GM12878 (cell line): ENCODE data around the gene FOXP4. TPM values are rescaled to one million over a fixed set of nuclear protein-coding genes. Genes with fewer than 3 reads are reported as not detected.
A peak's percentile ranks its signal among the peaks of the same experiment; 100 is the strongest.

Experiments used
- ATAC-seq: fragments of 200-7000 bp; cut with Tn5 transposase; 3 replicates; pipeline ENCODE4 v1.9.1; 2020; ENCODE audit warnings: mild to moderate bottlenecking, moderate library complexity
- BruUV-seq: library from RNA; stranded (reverse); fragments of 400-500 nt; replicated peaks from 2 replicates; lab custom pipeline; 2021; lab: Mats Ljungman, UMichigan
- CTCF ChIA-PET: fragments of 300-600 bp; sonication (Branson Sonifier 250); formaldehyde crosslinking; extraction: SDS; loops from one replicate; lab custom pipeline; 2021; ENCODE audit warnings: inconsistent platforms; lab: Yijun Ruan, JAX
- POLR2A ChIA-PET: fragments of 350-600 bp; formaldehyde crosslinking; extraction: SDS; loops from one replicate; lab custom pipeline; 2021; ENCODE audit warnings: inconsistent platforms; lab: Charles Lee
- RAD21 ChIA-PET: fragments of 300-600 bp; sonication (Branson Sonifier 250); formaldehyde crosslinking; loops from one replicate; lab custom pipeline; 2023; ENCODE audit warnings: antibody characterized with exemption; ENCODE audit not compliant: unreplicated experiment; lab: Charles Lee
- SMC1A ChIA-PET: fragments of 300-600 bp; sonication (Branson Sonifier 250); formaldehyde crosslinking; loops from one replicate; lab custom pipeline; 2023; ENCODE audit not compliant: unreplicated experiment, uncharacterized antibody; lab: Charles Lee
- DNase-seq: peaks from one replicate; pipeline ENCODE4 v3.0.0-alpha.2; 2011; ENCODE audit warnings: low read depth, low spot score
- FAIRE-seq: peaks from 3 replicates; lab custom pipeline; 2011; peaks lifted over from hg19 to GRCh38; lab: Jason Lieb, UNC
- H2AFZ ChIP-seq: 2 replicates; pipeline ENCODE4 v1.6.0; 2011; ENCODE audit warnings: low read depth, low read length, control low read depth; ENCODE audit not compliant: control insufficient read depth
- H3K27ac ChIP-seq: 2 replicates; pipeline ENCODE4 v1.5.1; 2011; ENCODE audit warnings: control low read depth; ENCODE audit not compliant: control insufficient read depth, insufficient read depth
- H3K27me3 ChIP-seq, 2 experiments: replicated peaks in 1 of 2; 2 replicates each; pipeline versions ENCODE4 v1.6.0 to v1.6.1; 2011; ENCODE audit warnings: low read length in 1 of 2; ENCODE audit not compliant: control insufficient read depth in 2 of 2, insufficient read depth in 2 of 2
- H3K36me3 ChIP-seq, 2 experiments: 2 replicates each; pipeline ENCODE4 v1.5.1; 2011; ENCODE audit warnings: low read length in 1 of 2; ENCODE audit not compliant: control insufficient read depth in 2 of 2, insufficient read depth in 2 of 2
- H3K4me1 ChIP-seq: 2 replicates; pipeline ENCODE4 v1.6.1; 2011; ENCODE audit warnings: mild to moderate bottlenecking, low read length, moderate library complexity, mixed read lengths; ENCODE audit not compliant: control insufficient read depth, insufficient read depth
- H3K4me2 ChIP-seq: 2 replicates; pipeline ENCODE4 v1.6.0; 2011; ENCODE audit warnings: control low read depth; ENCODE audit not compliant: control insufficient read depth, insufficient read depth
- H3K4me3 ChIP-seq: fragments of 200-600 bp; sonication (generic); 2 replicates; pipeline ENCODE4 v1.5.1; 2016
- H3K79me2 ChIP-seq: 2 replicates; pipeline ENCODE4 v1.6.0; 2011; ENCODE audit warnings: low read length; ENCODE audit not compliant: control insufficient read depth, insufficient read depth
- H3K9ac ChIP-seq: 2 replicates; pipeline ENCODE4 v1.8.0; 2011; ENCODE audit warnings: low read length, control low read depth, mixed read lengths; ENCODE audit not compliant: control insufficient read depth, insufficient read depth
- H3K9me3 ChIP-seq: replicated peaks from 3 replicates; pipeline ENCODE4 v1.5.1; 2011; ENCODE audit warnings: mild to moderate bottlenecking, low read length; ENCODE audit not compliant: control insufficient read depth, insufficient read depth
- H4K20me1 ChIP-seq: 2 replicates; pipeline ENCODE4 v1.6.0; 2011; ENCODE audit not compliant: control insufficient read depth, insufficient read depth
- ATF7 ChIP-seq: fragments of 450-650 bp; IDR thresholded peaks from 2 replicates; pipeline ENCODE4 v1.6.1; 2016; ENCODE audit warnings: low read depth, mild to moderate bottlenecking
- CBX3 ChIP-seq: fragments of 200-600 bp; sonication (generic); IDR thresholded peaks from 2 replicates; pipeline ENCODE4 v1.6.1; 2016; ENCODE audit warnings: low read depth, borderline replicate concordance
- ETV6 ChIP-seq, 2 experiments: fragments of 450-650 bp in 1 of 2; IDR thresholded peaks in 1 of 2; conservative IDR thresholded peaks in 1 of 2; 2 replicates each; pipeline ENCODE4 v1.6.1; 2014; ENCODE audit warnings: antibody characterized with exemption in 1 of 2, borderline replicate concordance in 1 of 2, low read depth in 1 of 2, mild to moderate bottlenecking in 1 of 2, moderate library complexity in 1 of 2
- GABPA ChIP-seq: IDR thresholded peaks from 2 replicates; pipeline ENCODE4 v1.6.1; 2014; ENCODE audit warnings: antibody characterized with exemption, low read depth, mild to moderate bottlenecking, inconsistent platforms
- LARP7 ChIP-seq: fragments of 450-650 bp; IDR thresholded peaks from 2 replicates; pipeline ENCODE4 v1.6.1; 2017; ENCODE audit warnings: mild to moderate bottlenecking
- MYB ChIP-seq: fragments of 150-350 bp; IDR thresholded peaks from 2 replicates; pipeline ENCODE4 v1.6.1; 2014; ENCODE audit warnings: mild to moderate bottlenecking, low read depth, low read length, borderline replicate concordance
- RB1 ChIP-seq: fragments of 450-650 bp; formaldehyde crosslinking; IDR thresholded peaks from 2 replicates; pipeline ENCODE4 v1.6.1; 2017; ENCODE audit warnings: mild to moderate bottlenecking, borderline replicate concordance
- SMAD1 ChIP-seq: fragments of 450-650 bp; IDR thresholded peaks from 2 replicates; pipeline ENCODE4 v1.6.1; 2018; ENCODE audit warnings: mild to moderate bottlenecking, low read depth; ENCODE audit not compliant: partially characterized antibody
- SRF ChIP-seq, 2 experiments: IDR thresholded peaks; 2 replicates each; pipeline ENCODE4 v1.6.1; 2011; ENCODE audit warnings: low read depth in 2 of 2, low read length in 2 of 2, mild to moderate bottlenecking in 1 of 2, moderate library complexity in 1 of 2
- YY1 ChIP-seq: IDR thresholded peaks from 2 replicates; pipeline ENCODE4 v1.6.1; 2011; ENCODE audit warnings: low read depth, mild to moderate bottlenecking, low read length
- ZBTB40 ChIP-seq: fragments of 450-650 bp; IDR thresholded peaks from 2 replicates; pipeline ENCODE4 v1.6.1; 2016; ENCODE audit warnings: mild to moderate bottlenecking, moderate library complexity, borderline replicate concordance
- WGBS: methylation state at CpG from one replicate; pipeline ENCODE4 v1.1.6; 2016; ENCODE audit warnings: low lambda C conversion rate; ENCODE audit not compliant: insufficient replicate concordance, insufficient coverage; ENCODE audit errors: missing lambda C conversion rate; 5-methylcytosine and 5-hydroxymethylcytosine counted together
- in situ Hi-C: fragments of 300-500 bp; cut with MboI; formaldehyde crosslinking; loops from 9 replicates; pipeline ENCODE4 v1.14.3; 2018; ENCODE audit warnings: mixed read lengths
- intact Hi-C: fragments of 100-400 bp; cut with micrococcal nuclease; formaldehyde crosslinking; loops from one replicate; pipeline ENCODE4 v1.14.2; 2022; ENCODE audit not compliant: unreplicated experiment
- polyA plus RNA-seq, 11 experiments: library from polyadenylated mRNA; depleted of rRNA in 4 of 11; unstranded in 6 of 11; stranded (reverse) in 5 of 11; fragments of >200 nt; fragmentation: Nextera tagmentation in 4 of 11; fragmentation: Illumina TruSeq in 1 of 11; extraction: Ambion mirVana in 4 of 11; extraction: Trizol in 1 of 11; gene quantifications; 1 replicate in 1 of 11; 2 replicates in 10 of 11; pipeline versions ENCODE4 v1.2.1 to v1.2.3, GENCODE V29; 2011 to 2016; ENCODE audit warnings: inconsistent platforms in 2 of 11, missing spikeins in 2 of 11, low read depth in 1 of 11
- total RNA-seq, 4 experiments: library from RNA; depleted of rRNA in 3 of 4; stranded (reverse); fragments of >200 nt in 3 of 4; fragmentation: Illumina TruSeq in 1 of 4; extraction: Trizol in 1 of 4; gene quantifications; 2 replicates each; pipeline versions ENCODE4 v1.2.1 to v1.2.3, GENCODE V29; 2013 to 2021
- TF ChIP-seq, protein P1 (sequence below): fragments of 450-650 bp; IDR thresholded peaks from 2 replicates; pipeline ENCODE4 v1.6.1; 2017; ENCODE audit warnings: mild to moderate bottlenecking, moderate library complexity

Gene FOXP4
- total and polyA plus RNA-seq, 10 of the 15 experiments (the other 5 are each of a cell fraction or from before 2014, with no cell fraction given) = 0.31 to 46.1 (median 2.3) TPM

DNA sequence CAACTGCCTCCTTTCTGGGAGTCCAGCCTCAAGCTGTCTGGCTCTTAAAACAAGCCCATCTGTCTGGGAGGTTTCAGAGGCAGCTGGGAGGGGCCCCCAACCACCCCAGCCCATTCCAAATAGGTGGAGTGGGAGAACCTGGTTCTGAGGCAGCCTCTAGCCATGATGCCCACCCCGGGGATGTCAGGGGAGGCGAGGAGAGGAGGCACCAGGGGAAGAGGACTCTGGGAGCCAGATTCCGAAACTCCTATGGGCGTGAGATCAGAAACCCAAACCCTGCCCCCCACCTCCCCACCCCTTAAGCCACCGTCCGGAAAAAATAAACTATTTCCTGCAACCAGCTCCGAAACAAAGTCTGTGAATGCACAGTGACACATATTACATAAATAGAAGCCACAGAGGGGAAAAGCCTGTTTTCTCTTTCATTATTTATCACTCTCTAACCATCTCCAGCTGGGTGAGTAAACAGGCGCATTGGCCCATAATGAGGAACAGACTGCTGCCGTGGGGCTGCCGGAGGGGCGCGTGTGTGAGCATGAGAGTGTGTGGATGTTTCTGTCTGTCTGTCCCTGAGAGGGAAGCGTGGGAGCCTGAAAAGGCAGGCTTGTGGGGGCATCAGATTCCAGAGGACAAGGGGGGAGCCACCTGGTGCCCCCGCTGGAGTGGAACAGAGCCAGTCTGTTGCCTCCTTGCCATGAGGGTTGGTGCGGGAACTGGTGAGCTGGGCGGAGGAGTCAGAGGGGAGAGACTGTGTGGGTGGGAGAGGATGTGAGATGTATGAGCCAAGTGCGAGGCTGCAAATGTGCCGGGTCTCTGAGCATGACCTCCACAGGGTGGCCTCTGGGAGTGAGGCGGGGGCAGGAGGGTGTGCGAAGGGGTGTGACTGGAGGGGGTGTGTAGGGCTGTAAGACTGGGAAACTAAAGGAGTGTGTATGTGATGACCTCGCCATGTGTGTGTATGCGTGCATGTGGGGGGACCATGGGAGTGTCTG is 14.3 kb upstream of the FOXP4 start:
- RAD21 ChIA-PET = interaction anchor here (0.7 to 1.9 kb wide), 14 partner anchors 9 to 331 kb away, joined by 3 to 10 read pairs (median 4); partner anchors contain the start of genes NCR2 and TREML2
- H3K9ac ChIP-seq = peak overlapping the region; percentile 65
- H2AFZ ChIP-seq = peak overlapping the region; percentile 79
- POLR2A ChIA-PET = interaction anchor here (0.6 to 1.6 kb wide), 12 partner anchors 8 to 223 kb away, joined by 3 to 8 read pairs (median 4); no protein-coding TSS in a partner anchor
- peak overlapping the region; percentile 98 for H3K4me2 ChIP-seq
- no peaks in the 10 kb centered on the region for H4K20me1 ChIP-seq
- DNase-seq (peak; percentile 92), ATAC-seq (peak; percentile 90), FAIRE-seq (peak; percentile 86)
- H3K36me3 ChIP-seq = no peaks in the 10 kb centered on the region
- H3K4me1 ChIP-seq = peaks cover 34% of the 10 kb centered on the region
- 0 out of 4 replicates have a peak, but pooled peaks cover 0 to 2% of the 10 kb centered on the region in 2 experiments for H3K27me3 ChIP-seq
- H3K4me3 ChIP-seq = peak overlapping the region; percentile 33; the same call in 1 of the 2 replicates
- CTCF ChIA-PET = interaction anchor here (0.9 to 1.5 kb wide), 6 partner anchors 9 to 164 kb away, joined by 3 to 4 read pairs (median 3); no protein-coding TSS in a partner anchor
- in situ Hi-C loops (no loop called here), intact Hi-C loops (loop anchor here (1.0 to 5.0 kb wide), 5 partner anchors 13 to 60 kb away; no protein-coding TSS in a partner anchor)
- no peaks in the 10 kb centered on the region for H3K79me2 ChIP-seq
- no TSS peak for BruUV-seq
- under 1% methylated on average over 18 of the region's 22 CpGs for WGBS
- H3K9me3 ChIP-seq = no peaks in the 10 kb centered on the region
- SMC1A ChIA-PET = interaction anchor here (0.6 to 2.7 kb wide), 17 partner anchors 12 to 198 kb away, joined by 3 to 16 read pairs (median 3); no protein-coding TSS in a partner anchor
- peak overlapping the region; percentile 93 for H3K27ac ChIP-seq
- TF ChIP-seq MYB (peak; percentile 38; the same call in 1 of the 2 replicates), SRF (IDR thresholded peaks at IDR 0.05; ENCODE audit: low read depth in 2 of 2, low read length in 2 of 2) (peak in 1 of 2 experiments; percentile 72; a peak in 2 of 4 replicates), YY1 (0 out of 2 replicates have a peak, but pooled peaks have one; percentile 14), ATF7 (peak; percentile 94), GABPA (peak; percentile 71; the same call in 1 of the 2 replicates), RB1 (peak; percentile 87; the same call in 1 of the 2 replicates), ETV6 (conservative IDR thresholded peaks at IDR 0.05 in 1 of 2, IDR thresholded peaks at IDR 0.05 in 1 of 2; ENCODE audit: borderline replicate concordance in 1 of 2, low read depth in 1 of 2) (peak in 1 of 2 experiments; percentile 94; a peak in 2 of 4 replicates), LARP7 (peak; percentile 88), ZBTB40 (0 out of 2 replicates have a peak, but pooled peaks have one; percentile 7), SMAD1 (peak; percentile 58), CBX3 (no peak)
- TF ChIP-seq, protein P1, sequence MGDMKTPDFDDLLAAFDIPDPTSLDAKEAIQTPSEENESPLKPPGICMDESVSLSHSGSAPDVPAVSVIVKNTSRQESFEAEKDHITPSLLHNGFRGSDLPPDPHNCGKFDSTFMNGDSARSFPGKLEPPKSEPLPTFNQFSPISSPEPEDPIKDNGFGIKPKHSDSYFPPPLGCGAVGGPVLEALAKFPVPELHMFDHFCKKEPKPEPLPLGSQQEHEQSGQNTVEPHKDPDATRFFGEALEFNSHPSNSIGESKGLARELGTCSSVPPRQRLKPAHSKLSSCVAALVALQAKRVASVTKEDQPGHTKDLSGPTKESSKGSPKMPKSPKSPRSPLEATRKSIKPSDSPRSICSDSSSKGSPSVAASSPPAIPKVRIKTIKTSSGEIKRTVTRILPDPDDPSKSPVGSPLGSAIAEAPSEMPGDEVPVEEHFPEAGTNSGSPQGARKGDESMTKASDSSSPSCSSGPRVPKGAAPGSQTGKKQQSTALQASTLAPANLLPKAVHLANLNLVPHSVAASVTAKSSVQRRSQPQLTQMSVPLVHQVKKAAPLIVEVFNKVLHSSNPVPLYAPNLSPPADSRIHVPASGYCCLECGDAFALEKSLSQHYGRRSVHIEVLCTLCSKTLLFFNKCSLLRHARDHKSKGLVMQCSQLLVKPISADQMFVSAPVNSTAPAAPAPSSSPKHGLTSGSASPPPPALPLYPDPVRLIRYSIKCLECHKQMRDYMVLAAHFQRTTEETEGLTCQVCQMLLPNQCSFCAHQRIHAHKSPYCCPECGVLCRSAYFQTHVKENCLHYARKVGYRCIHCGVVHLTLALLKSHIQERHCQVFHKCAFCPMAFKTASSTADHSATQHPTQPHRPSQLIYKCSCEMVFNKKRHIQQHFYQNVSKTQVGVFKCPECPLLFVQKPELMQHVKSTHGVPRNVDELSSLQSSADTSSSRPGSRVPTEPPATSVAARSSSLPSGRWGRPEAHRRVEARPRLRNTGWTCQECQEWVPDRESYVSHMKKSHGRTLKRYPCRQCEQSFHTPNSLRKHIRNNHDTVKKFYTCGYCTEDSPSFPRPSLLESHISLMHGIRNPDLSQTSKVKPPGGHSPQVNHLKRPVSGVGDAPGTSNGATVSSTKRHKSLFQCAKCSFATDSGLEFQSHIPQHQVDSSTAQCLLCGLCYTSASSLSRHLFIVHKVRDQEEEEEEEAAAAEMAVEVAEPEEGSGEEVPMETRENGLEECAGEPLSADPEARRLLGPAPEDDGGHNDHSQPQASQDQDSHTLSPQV = peak; percentile 8
